Measurements from ENCODE around the gene HOXA13.
A peak's percentile ranks its signal among the peaks of the same experiment; 100 is the strongest.

The HOXA13 gene

DNA sequence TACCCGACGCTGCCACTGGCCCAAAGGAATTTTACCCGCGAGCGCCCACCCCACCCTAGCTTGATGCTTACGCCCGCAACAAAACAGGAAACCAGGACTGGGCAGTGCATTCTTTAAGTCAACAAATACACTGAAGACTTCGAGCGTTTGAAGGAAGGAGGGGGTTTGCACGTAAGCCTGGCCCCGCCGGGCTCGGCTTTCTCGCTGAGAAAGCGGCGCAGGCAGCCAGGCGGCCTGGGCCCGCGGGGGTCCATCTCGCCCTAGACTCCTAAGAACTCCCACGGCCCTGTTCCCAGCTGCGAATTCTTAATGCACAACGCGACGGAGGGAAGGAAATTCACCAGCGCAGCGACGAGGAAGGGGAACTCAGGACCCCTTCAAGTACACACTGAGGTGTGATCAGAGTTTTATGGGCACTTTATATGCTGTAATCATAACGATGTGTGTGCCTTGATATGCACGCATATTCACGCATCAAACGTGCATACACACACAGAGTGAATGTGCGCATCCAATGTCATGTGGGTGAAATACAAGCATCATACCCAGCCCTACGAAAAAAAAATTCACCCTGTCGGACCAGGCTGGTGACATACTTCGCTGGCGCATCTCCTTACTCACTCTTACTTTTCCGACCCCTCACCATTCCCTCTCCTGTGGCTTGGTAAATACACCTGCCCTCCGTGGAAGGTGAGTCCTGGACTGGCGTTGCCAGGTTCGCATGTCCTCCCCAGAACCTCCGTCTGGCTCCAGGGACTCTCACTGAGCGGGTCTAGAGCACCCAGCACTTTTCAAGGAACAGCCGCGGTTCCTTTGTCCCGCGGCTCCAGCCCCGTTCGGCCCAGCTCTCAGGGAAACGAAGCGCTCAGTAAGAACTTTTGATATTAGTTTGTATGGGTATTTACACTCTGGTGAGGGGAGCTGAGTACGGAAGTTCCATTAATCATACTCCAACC lies 5.7 kb upstream of the HOXA13 start:
- DNase-seq: no peak

DNA sequence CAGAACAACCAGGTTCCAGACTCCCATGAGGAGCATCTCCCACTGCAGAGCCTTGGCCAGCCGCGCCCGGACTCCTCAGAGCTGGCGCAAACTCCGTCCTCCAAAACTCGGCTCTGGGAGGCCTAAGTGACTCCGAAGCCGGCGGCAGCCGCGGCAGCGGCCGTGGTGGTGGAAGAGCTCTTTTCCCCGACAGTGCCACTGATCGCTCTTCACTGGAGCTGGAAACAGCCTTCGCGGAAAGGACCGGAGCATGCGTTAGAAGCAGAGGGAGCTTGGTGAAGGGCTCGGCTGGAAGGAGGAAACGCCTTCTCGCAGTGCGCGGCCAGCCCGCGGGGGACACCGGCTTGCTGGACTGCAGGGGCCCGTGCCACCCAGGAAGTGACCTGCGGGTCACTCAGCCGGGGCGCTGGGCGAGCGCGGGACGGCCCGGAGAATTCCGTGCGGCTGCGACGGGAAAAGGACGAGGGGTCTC lies 5.0 kb upstream of the HOXA13 start:
- no peak for DNase-seq

DNA sequence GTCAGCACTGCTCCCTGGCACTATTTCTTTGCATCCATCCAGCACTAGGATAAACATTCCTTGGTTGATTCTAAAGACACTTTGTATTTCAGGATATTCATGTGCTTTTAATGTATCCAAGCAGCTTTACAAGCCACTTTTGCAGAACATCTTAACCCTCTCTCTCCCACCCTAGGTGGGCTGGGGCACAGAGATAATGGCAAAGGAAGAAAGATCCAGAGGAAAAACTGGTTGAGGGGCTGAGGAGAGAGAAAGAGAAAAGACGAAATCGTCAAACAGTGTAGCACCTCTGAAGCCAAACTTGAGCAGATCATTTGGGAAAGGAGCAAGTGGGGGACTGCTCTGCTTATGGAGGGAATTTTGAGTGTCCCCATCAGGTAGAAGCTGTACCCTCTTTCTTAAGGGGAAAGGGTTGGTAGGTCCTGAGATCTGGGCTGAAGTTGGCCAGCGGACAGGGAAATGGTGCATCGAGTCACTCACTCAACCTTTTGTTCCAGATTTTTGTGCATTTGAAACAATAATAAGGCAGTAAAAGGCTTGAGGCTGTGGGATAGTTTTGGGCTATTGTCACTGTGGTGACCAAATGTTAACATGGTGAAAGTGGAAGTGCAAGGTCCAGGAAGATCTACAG lies 4.2 kb upstream of the HOXA13 start:
- no peak for DNase-seq

DNA sequence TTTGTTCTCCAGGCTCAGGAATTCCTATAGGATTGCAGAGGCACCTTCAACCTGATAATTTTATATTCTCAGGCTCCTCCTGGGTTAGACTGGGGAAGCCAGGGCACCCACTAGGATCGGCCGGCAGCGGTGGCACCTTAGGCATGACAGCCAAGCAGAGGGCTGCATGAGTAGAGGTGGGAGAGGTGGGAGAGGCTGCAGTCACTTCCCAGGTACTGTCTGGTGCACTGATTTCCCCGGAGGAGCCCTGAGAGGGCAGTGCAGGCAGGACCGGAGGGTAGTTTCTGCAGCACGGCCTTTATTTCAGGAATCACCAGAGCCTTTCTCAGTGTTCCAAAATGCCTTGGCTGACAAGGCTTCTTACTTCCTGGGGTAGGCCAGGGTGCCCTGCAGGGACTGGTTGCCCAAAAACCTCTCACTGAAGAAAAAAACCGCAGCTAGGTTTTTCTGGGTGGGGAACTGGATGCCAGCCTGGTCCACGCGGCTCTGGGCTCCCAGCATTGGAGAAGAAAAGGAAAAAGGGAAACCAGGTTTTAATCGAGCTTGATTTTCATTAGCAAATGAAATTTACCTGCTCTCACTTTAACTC lies 3.6 kb upstream of the HOXA13 start:
- DNase-seq: no peak

DNA sequence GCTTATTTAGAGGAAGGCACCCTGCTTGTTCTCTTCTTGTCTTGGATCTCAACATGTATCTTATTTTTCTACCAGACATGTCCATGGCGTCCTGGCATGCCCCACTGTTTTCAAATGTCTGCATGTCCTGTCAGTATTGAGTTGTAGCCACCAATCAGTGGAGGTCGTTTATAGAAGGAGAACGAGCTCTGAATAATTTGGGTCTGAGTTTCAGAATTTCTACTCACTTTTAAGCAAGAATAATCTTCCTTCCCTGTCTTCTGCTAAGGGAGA lies 2.9 kb upstream of the HOXA13 start:
- no peak for DNase-seq

DNA sequence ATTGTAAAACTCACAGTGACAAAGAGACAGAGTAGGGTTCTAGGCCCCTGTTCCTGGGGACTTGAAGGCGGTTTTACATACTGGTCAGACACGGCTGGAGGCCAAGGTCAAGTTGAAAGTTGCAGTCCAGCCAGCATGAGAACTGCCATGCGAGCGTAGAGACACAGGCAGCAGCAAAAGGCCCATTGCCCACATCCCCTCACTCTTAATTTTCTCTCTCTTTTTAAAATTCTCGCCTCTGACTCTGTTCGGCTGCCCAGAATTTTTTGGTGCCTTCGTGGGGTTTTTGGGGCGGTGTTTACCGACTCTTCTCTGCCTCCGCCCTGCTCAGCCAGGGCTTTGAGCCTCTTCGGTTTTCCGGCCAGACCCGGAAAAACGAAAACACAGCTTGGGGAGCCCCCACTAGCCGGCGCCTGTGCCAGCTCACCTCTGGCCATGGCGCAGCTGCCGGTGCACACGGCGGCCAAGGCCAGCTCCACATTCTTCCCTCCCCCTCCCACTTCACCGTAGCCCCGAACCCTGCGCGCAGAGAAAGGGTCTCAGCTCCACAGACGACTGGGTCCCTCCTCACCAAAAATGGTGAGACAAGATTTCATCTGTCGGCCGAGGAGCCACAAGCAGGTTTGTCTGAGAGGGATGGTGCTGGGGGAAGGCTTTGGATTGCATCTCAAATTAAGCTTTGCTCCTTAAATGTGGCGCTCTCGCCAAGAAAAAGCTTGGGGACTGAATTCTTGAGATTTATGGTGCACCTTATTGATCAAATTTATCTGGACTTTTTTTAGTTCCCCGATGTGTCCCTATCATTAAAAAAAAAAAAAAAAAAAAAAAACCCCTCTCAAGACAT lies 2.3 kb upstream of the HOXA13 start:
- no peak for DNase-seq

DNA sequence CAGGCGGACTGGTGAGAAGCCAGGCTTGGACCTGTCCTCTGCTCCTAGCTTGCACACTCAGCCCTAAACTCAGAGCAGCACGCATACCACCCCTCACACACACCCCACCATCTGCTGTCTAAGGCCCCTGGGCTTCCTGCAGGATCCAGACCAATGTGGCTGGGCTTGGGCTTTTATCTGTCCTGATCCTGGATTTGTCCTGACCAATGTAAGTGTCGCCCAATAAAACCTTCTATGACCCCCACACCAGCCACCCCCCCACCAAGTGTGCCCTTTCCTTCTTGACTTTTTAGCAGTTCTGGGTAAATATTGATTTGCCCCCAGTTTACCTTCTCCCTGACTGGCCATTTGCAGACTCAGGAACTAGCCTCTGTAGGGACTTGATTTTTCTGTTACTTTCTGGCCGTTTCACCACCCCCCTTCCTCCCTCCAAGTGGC lies 1.7 kb upstream of the HOXA13 start:
- DNase-seq: no peak

DNA sequence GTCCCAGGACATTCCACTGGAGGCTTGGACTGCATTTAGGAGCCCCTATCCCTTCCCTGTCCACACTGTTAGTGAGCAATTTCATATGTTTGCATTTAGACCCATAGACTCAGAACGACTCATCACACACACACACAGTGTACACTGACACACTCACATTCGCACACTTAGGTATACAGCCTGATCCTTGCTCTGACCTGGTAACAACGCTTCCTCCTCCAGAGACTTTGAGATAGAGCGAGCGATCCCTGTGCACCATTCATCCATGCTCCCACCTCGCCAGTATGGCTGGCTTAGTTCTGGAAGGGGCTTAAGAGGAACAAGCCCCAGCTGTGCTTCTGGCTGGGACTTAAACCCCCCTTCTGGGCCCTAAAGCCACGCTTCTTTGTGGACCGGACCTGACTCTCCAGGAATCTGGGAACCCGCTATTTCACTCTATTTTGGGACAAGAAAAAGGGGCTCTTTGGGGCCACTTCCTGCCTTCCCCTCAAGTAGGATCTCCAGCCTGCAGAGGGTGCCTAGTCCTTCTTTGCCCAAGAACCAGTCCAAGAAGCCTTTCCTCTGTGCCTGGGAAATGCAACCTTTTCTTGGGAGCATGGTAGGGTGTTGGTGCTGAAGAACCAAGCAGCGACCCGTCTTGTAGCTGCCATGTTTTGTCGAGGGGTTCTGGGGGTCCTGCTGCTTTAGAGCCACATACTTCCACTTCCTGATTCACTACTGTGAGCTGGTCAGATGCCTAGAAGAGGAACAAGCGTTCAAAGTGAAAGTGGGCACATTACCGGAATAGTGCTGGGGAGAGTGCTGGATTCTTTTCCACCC lies 1.1 kb upstream of the HOXA13 start:
- no peak for DNase-seq

DNA sequence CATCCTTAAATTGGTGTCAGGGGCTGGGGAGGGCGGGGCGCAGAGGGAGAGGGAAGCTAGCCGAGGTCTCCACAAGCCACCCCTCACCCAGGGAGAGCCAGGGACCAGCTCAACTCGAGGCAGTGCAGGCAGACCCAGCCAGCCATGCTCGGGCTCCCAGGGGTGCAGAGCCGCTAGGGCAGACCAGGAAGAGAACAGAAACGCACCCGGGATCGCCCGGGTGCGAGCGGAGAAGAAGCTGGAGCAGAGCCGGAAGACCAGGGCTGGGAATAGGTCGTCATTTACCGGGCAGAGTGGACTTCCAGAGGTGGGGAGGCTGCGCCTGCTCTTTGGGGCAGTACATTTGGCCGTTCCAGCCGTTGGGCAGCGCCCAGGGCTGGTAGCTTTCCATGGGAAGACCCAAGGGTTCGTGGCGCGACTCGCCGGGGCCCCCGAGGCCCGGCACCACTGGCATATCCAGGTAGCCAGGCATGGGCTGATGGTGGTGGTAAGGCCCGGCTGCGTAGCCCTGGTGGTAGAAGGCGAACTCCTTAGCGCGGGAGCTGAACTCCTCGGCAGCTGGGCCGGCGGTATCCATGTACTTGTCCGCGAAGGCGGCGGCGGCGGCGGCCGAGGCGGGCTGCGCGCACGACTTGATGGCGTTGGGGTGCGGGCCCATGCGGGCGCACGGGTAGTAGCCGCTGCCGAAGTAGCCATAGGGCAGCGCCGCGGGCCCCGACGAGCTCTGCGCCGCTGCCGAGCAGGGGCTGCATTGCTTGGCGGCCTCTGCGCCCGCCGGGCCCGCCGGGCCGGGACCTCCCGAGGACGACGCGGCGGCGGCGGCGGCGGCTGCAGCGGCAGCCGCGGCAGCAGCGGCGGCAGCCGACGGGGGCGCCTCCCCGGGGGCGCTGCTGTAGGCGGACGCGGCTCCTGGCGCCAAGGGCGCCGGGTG lies 755 bp downstream of the HOXA13 start:
- no peak for DNase-seq

DNA sequence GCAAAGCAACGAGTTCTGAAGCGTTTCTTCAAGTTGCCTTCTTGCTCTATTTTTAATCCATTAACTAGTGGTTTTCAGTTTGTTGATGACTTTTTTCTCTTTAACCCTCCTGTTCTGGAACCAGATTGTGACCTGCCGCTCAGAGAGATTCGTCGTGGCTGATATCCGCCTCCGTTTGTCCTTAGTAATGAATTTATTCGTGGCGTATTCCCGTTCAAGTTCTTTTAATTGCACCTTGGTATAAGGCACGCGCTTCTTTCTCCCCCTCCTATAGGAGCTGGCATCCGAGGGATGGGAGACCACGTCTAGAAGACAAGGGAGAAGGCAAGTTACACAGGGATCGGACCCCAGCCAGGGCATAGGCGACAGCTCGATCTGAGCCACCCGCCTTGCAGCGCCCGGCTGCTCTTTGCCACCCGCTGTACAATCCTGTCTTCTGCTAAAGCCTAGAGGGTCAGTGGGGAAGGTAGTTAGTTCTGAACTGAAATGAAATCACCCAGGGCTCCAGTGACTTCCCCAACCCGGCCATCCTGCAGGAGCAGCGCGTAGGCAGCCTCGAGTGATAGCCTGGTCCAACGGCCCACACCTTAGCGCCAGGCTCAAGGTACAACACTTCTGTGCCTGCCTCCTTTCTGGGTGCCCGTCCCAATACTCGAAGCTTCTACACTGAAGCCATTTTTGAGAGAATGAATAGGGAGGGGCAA lies 1.6 kb downstream of the HOXA13 start:
- DNase-seq: no peak

DNA sequence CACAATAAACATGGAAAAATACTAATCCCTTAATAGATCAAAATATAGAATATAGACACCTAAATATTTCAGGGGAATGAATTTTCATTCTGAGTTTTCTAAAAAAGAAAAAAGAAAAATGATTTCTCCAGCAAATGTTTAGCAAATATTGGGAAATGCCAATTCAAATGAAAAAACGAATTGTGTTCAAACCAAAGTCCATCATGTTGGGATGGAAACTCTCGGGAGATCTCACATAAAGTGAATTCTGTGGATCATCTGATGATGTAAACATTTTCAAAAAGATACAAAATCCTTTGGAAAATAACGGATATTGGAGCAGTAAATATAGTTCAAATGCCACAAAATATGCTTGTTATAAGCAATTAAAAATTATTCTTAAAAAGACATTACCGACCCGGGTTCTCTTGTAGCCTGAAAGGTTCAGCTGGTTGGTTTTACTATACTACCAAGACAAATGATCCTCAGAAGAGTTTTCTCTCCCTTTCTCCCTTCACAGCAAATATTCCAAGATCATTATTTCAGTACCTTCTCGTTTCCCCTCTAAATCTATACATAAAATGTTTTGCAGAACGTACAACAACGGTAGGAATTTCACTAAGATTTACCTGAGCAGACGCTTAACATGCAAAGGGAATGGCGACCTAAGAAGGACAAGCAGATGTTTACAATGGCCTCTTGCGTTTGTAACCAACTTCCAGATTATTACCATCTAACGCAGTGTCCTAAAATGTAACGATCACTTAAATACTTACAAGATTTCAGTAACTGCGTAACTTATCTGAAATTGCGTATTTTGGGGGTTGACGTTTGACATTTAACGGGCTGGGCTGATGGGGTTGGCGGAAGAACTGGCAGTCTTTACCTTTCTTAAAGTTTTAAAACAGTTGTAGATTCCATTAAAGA lies 2.5 kb downstream of the HOXA13 start:
- no peak for DNase-seq

DNA sequence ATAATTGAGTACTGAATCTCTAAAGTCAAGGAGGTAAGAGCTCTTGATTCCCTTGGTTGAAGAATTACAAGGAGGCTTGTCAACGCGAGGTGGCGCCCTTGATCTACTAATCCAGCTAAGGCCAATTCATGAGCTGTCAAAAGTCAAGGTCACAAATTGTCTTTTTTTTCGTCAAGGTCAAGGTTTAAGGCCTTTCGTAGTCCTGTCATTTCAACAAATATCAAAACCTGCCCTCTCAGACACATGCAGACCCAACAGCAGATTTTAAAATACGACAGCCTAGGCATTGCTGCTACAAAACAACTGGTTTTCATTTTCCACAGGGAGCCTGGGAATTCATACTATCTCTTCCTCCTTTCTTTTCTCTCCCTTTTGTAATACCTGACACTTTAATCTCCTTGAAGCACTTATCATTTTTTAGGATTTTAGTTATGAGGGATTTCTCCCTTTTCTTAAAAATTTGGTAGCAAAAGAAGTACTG lies 3.6 kb downstream of the HOXA13 start:
- DNase-seq: peak; percentile 77

DNA sequence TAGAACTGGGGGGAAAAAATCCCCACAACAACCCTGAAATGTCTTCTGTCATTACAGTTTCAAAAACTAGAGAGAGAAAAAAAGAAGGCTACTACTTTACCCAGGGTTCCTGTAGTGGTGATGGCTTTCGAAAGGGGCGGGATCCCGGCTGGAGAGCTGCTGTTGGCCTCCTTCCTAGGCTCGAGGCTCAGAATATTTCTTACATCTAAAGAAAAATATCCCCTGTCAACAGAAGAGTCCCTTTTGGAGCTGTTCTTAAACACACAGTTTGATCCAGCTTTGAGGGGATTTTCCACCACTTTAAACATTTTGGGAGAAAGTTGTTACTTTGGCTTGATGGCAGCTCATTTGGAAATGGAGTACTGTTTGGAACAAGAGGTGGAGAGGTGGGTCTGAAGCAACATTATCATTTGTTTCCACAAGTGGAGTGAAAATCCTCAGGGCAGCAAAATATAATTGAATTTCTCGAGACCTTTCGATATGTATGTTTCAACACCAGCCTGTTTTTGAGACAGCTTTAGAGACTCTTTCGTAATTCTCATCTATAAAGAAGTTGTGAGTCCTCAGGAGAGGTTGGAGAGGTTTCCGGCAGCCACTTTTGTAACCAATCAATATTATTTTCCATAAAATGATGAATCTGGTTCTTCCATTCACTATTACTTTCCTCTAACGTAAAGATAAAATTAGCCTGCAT lies 5.1 kb downstream of the HOXA13 start:
- DNase-seq: no peak

DNA sequence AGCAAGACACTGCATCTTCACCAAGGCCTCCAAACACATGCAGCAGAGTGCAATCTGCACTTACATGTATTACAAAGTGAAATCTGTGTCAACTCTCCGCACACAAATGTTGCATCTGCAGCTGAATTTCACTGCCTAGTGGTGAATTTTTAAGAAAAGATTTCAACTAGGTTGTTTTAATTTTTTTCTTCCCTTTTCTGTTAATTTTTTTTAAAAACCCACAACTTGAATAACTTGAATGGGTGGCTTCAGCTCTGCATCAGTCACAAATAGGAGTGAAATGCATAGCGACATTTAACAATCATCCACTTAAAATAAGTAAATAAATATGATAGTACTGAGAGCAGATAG lies 5.9 kb downstream of the HOXA13 start:
- DNase-seq: no peak

DNA sequence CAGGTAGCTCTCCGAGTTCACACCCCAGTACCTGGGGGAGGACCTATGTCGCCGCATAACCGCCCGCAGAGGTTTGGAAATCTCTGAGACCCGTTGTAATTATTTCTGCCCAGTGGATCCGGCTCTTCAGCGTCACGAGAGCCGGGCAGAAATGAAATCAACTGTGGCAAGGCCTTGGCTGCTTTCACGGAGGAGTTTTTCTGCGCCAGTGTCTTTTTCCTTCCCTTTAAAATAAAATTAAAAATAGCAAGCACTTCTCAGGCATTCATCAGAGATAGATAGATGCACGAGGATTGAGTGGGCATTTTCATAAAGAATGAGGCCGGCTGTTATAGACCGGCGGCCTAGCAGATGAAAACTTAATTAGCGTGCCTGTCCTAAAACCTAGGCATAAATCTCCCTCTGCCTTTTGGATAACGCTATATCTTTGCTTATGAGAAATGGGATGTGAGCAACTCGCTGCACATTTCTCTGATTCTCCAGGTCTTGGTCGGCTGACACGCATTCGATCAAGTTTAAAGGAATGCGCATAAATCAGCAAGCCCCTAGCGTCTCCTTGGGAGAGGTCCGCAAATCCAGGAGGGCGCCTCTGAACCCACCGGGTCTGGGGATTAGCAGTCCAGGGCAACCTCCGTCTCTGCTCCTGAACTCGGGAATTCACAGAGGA lies 6.4 kb downstream of the HOXA13 start:
- DNase-seq: no peak

DNA sequence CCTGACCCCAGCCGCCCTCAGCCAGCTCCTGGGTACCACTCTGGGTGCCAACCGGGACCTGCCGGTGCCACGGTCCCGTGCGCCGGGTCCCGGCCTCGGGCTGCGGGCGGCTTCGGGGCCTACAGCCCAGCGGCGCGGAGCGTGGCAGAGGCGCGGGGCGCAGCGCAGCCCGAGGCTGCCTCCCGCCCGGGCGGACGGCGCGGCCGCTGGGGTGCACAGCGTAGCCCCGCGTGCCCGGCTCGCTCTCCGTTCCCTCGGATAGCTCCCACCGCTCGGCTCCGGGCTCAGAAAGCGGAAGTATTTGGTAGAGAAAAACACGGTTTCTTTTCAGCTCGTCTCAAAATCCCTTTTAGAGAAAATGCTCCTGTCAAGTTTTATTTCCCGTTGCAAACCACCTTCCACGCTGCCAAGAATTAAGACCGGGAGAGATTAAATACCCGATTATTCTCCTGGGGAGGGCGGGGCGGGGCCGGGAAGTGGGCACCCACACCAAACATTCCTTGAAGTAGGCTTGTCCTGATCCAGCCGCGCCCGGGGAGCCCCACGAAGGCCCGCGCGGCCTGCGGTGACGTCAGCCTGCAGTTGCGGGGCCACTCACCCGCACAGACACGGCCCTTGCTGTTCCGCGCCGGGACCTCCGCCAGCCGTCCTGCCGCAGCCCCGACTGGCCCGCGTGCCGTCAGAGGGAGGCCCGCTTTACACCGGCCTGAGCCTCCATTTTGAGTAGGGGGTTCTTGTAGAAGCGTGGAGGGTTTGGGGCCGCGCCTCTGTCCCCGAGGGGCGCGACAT lies 7.2 kb downstream of the HOXA13 start:
- no peak for DNase-seq

Measured in activated CD4-positive, alpha-beta T cell treated with anti-CD3 and anti-CD28 coated beads, Interleukin-2, amount 50 U/mL, for 16 hours (primary cell).